CD14-positive monocyte (primary cell): ENCODE measurements around the gene NIT1. TPM values are rescaled to one million over a fixed set of nuclear protein-coding genes. Genes with fewer than 3 reads are reported as not detected.

Experiments used
- DNase-seq, 3 donors: peaks; one replicate each; pipeline ENCODE4 v3.0.0-alpha.2; 2011 to 2022
- H2AFZ ChIP-seq: 2 replicates; pipeline ENCODE4 v1.6.0; 2012; ENCODE audit warnings: mild to moderate bottlenecking, low read depth, low read length, inconsistent platforms; ENCODE audit not compliant: insufficient read depth, poor library complexity, severe bottlenecking
- H3K27ac ChIP-seq, 2 donors: 1 replicate in 1 of 2; 2 replicates in 1 of 2; pipeline ENCODE4 v1.5.1; 2012 to 2013; ENCODE audit warnings: low read length in 2 of 2, control low read depth in 1 of 2, inconsistent platforms in 1 of 2, low read depth in 1 of 2, mild to moderate bottlenecking in 1 of 2
- H3K27me3 ChIP-seq, 2 donors: one replicate each; pipeline versions ENCODE4 v1.6.0 to v1.6.1; 2011 to 2013; ENCODE audit warnings: low read length in 2 of 2; ENCODE audit not compliant: control insufficient read depth in 2 of 2, insufficient read depth in 2 of 2
- H3K36me3 ChIP-seq, 2 donors: replicated peaks in 1 of 2; 1 replicate in 1 of 2; 2 replicates in 1 of 2; pipeline versions ENCODE4 v1.5.1 to v1.6.1; 2012 to 2013; ENCODE audit warnings: low read length in 2 of 2, control low read depth in 1 of 2, inconsistent platforms in 1 of 2, mild to moderate bottlenecking in 1 of 2; ENCODE audit not compliant: insufficient read depth in 2 of 2, control insufficient read depth in 1 of 2
- H3K4me1 ChIP-seq, 2 donors: 1 replicate in 1 of 2; 2 replicates in 1 of 2; pipeline versions ENCODE4 v1.5.1 to v1.6.1; 2012 to 2013; ENCODE audit warnings: low read length in 2 of 2, control low read depth in 1 of 2, inconsistent platforms in 1 of 2, mild to moderate bottlenecking in 1 of 2, moderate library complexity in 1 of 2; ENCODE audit not compliant: insufficient read depth in 2 of 2, control insufficient read depth in 1 of 2
- H3K4me2 ChIP-seq: replicated peaks from 2 replicates; pipeline ENCODE3; 2012; ENCODE audit warnings: low read length, moderate library complexity, mild to moderate bottlenecking; ENCODE audit not compliant: poor library complexity, severe bottlenecking; ENCODE audit errors: extremely low read depth
- H3K4me3 ChIP-seq, 3 experiments: fragments of 200-600 bp in 1 of 3; sonication (generic) in 1 of 3; replicated peaks in 1 of 3; 1 replicate in 2 of 3; 2 replicates in 1 of 3; pipeline ENCODE4 v1.5.1; 2011 to 2013; ENCODE audit warnings: low read length in 3 of 3, mild to moderate bottlenecking in 3 of 3, control low read depth in 2 of 3, low read depth in 2 of 3, inconsistent platforms in 1 of 3, moderate library complexity in 1 of 3
- H3K79me2 ChIP-seq: 2 replicates; pipeline ENCODE4 v1.6.0; 2012; ENCODE audit warnings: mild to moderate bottlenecking, control low read depth, inconsistent platforms, low read length, moderate library complexity; ENCODE audit not compliant: insufficient read depth
- H3K9ac ChIP-seq: 2 replicates; pipeline ENCODE4 v1.6.0; 2017; ENCODE audit warnings: low read length, mild to moderate bottlenecking; ENCODE audit not compliant: insufficient read depth, poor library complexity, severe bottlenecking
- H3K9me3 ChIP-seq, 2 donors: replicated peaks in 1 of 2; 1 replicate in 1 of 2; 2 replicates in 1 of 2; pipeline versions ENCODE4 v1.5.1 to v1.6.1; 2012 to 2013; ENCODE audit warnings: low read length in 2 of 2, control low read depth in 1 of 2; ENCODE audit not compliant: control insufficient read depth in 1 of 2, insufficient read depth in 1 of 2
- H4K20me1 ChIP-seq: 2 replicates; pipeline ENCODE4 v1.6.0; 2012; ENCODE audit warnings: mild to moderate bottlenecking, low read length, control low read depth, moderate library complexity; ENCODE audit not compliant: insufficient read depth
- H3K27ac Mint-ChIP-seq, 7 donors: one replicate each; pipeline ENCODE4 v1.8.0; 2020; ENCODE audit warnings: mild to moderate bottlenecking in 7 of 7, mixed read lengths in 7 of 7, moderate library complexity in 6 of 7, inconsistent platforms in 2 of 7
- H3K27me3 Mint-ChIP-seq, 3 donors: one replicate each; pipeline ENCODE4 v1.8.0; 2021 to 2022; ENCODE audit warnings: low read depth in 3 of 3, mild to moderate bottlenecking in 3 of 3, mixed read lengths in 3 of 3, moderate library complexity in 3 of 3, inconsistent platforms in 1 of 3
- H3K36me3 Mint-ChIP-seq, 2 donors: one replicate each; pipeline ENCODE4 v1.8.0; 2020; ENCODE audit warnings: mixed read lengths in 2 of 2, inconsistent platforms in 1 of 2, mild to moderate bottlenecking in 1 of 2
- H3K4me1 Mint-ChIP-seq: one replicate; pipeline ENCODE4 v1.8.0; 2020; ENCODE audit warnings: mild to moderate bottlenecking, mixed read lengths
- H3K4me3 Mint-ChIP-seq, 2 donors: one replicate each; pipeline ENCODE4 v1.8.0; 2020; ENCODE audit warnings: mild to moderate bottlenecking in 2 of 2, mixed read lengths in 2 of 2, moderate library complexity in 1 of 2
- H3K9me3 Mint-ChIP-seq, 7 donors: one replicate each; pipeline ENCODE4 v1.8.0; 2020 to 2022; ENCODE audit warnings: mixed read lengths in 7 of 7, mild to moderate bottlenecking in 6 of 7, moderate library complexity in 6 of 7, inconsistent platforms in 2 of 7
- CTCF ChIP-seq: fragments of 200-600 bp; IDR thresholded peaks from one replicate; pipeline ENCODE4 v1.8.0; 2022; ENCODE audit warnings: antibody characterized with exemption, mild to moderate bottlenecking
- WGBS: methylation state at CpG from one replicate; pipeline ENCODE4 v1.1.5; 2013; ENCODE audit warnings: missing lambda C conversion rate; ENCODE audit not compliant: insufficient coverage; 5-methylcytosine and 5-hydroxymethylcytosine counted together
- intact Hi-C, 2 donors: fragments of 100-400 bp; cut with micrococcal nuclease; formaldehyde crosslinking; loops; one replicate each; pipeline versions ENCODE4 v1.15.0 to v1.15.1; 2023
- polyA plus RNA-seq, 3 donors: library from polyadenylated mRNA; depleted of rRNA in 1 of 3; unstranded in 2 of 3; stranded (reverse) in 1 of 3; fragments of 300-500 nt in 2 of 3; fragments of >200 nt in 1 of 3; fragmentation: Illumina TruSeq in 2 of 3; gene quantifications; 1 replicate in 2 of 3; 2 replicates in 1 of 3; pipeline ENCODE4 v1.2.3, GENCODE V29; 2012 to 2021

NIT1 gene
- polyA plus RNA-seq, 3 donors = 28.4 to 84.7 (median 35.7) TPM

DNA sequence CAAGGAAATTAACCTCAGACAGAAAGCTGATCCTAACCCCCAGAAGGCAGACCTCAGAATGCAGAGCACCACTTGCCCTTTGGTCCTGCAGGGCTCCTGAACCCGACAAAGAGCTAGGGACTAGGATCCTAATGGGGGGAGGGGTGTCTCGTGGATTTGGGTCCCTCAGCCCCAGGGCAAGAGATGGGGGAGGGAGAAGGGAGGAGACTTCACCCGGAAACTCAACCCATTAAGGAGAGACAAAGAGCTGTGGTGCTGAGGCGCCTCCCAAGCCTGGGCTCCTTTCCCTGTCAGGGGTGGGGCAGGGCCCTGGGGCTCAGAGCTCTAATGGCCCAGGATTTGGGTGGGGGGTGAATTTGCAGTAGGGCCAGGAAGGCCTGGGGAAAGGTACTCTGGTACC lies 31.4 kb upstream of the NIT1 start:
- no peak for TF ChIP-seq CTCF
- Histone ChIP-seq H3K9ac (no peak overlapping the region), H3K36me3 (no peaks in the 10 kb centered on the region), H3K27ac (no peak overlapping the region), H3K27me3 (no peaks in the 10 kb centered on the region), H3K4me3 (no peak overlapping the region), H3K9me3 (no peaks in the 10 kb centered on the region), H3K4me1 (peaks cover 46 to 58% of the 10 kb centered on the region in 2 donors), H3K79me2 (no peaks in the 10 kb centered on the region), H4K20me1 (no peaks in the 10 kb centered on the region), H3K4me2 (no peak overlapping the region), H2AFZ (no peak overlapping the region)
- H3K27ac Mint-ChIP-seq = peak overlapping the region in 3 of 7 donors; percentile 44 to 84 (median 83)
- H3K36me3 Mint-ChIP-seq = peaks cover 3 to 8% of the 10 kb centered on the region in 2 donors
- H3K9me3 Mint-ChIP-seq = no peaks in the 10 kb centered on the region
- intact Hi-C loops = no loop called here
- DNase-seq = no peak
- WGBS = 100% methylated on average over 2 of the region's 4 CpGs
- H3K4me1 Mint-ChIP-seq = peaks cover 64% of the 10 kb centered on the region
- H3K4me3 Mint-ChIP-seq = no peak overlapping the region
- peaks cover 1 to 3% (median 2%) of the 10 kb centered on the region in 3 donors for H3K27me3 Mint-ChIP-seq

GRCh38 chr1:161088587-161089110 lies 29.3 kb upstream of the NIT1 start:
- WGBS = 0% methylated on average over 1 of the region's 3 CpGs
- Mint-ChIP-seq H3K27ac (peak overlapping the region; percentile 10 to 89 (median 77)), H3K27me3 (peaks cover 1 to 6% (median 5%) of the 10 kb centered on the region in 3 donors), H3K4me1 (peaks cover 57% of the 10 kb centered on the region), H3K36me3 (peaks cover 3 to 5% of the 10 kb centered on the region in 2 donors), H3K4me3 (peak overlapping the region; percentile 43 to 55), H3K9me3 (peaks cover 0 to 2% (median 0%) of the 10 kb centered on the region in 7 donors)
- Histone ChIP-seq H4K20me1 (no peaks in the 10 kb centered on the region), H3K9me3 (no peaks in the 10 kb centered on the region), H3K27me3 (no peaks in the 10 kb centered on the region), H3K36me3 (no peaks in the 10 kb centered on the region), H3K79me2 (no peaks in the 10 kb centered on the region), H3K4me3 (no peak overlapping the region), H3K4me1 (peaks cover 30 to 36% of the 10 kb centered on the region in 2 donors), H2AFZ (no peak overlapping the region), H3K4me2 (peak overlapping the region; percentile 18), H3K9ac (no peak overlapping the region), H3K27ac (peak overlapping the region; percentile 3 to 24)
- no peak for TF ChIP-seq CTCF
- intact Hi-C loops = no loop called here
- peak in 2 of 3 donors; percentile 62 to 78 for DNase-seq
